GM12875 (cell line): Measurements from ENCODE around the gene DCBLD2.
"Not testable (repeated sequence)": the region's sequence is repeated elsewhere in the genome, so short reads cannot be mapped to it uniquely, and the experiment has no call there.

ENCODE experiments used
- H3K4me3 ChIP-seq: one replicate; pipeline ENCODE4 v1.5.1; 2011; ENCODE audit warnings: low read depth, low read length, control low read depth
- TF ChIP-seq, protein P1 (sequence below): IDR thresholded peaks from 2 replicates; pipeline ENCODE4 v1.5.1; 2011; ENCODE audit warnings: low read depth, mild to moderate bottlenecking, control low read depth, inconsistent platforms, low read length, moderate library complexity, borderline replicate concordance; ENCODE audit not compliant: insufficient read depth

DCBLD2 gene

DNA sequence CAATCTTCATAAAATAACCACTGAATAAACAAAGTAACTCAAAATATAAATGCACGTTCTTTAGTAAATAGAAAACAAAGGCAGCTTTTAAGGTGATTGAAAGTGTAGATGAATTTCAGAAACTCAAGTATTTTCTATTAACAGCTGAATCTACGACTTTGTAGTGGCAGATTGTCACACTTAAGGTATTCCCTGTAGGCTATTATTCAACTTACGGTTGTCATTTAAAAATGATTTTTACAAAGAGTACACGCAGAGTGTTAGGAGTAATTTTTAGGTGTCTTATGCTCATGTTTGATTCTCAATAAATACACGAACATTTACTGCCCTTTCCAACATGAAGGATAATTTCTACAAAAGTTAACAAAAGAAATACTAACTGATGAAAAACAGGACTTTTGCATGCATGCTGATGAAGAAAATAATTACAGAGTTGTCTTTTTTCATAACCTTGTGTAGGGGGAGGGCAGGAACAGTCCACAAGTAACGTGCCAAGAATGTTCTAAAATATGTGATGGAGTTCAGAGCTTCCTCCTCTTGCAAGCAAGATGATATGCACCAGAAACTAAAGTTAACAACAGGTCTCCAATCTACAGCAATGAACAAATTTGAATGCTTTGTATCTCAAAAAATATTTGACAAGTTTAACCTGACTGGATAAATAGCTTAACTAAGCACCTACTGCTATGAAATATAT is 16.7 kb downstream of the DCBLD2 start:
- H3K4me3 ChIP-seq = no peak overlapping the region
- TF ChIP-seq, protein P1, sequence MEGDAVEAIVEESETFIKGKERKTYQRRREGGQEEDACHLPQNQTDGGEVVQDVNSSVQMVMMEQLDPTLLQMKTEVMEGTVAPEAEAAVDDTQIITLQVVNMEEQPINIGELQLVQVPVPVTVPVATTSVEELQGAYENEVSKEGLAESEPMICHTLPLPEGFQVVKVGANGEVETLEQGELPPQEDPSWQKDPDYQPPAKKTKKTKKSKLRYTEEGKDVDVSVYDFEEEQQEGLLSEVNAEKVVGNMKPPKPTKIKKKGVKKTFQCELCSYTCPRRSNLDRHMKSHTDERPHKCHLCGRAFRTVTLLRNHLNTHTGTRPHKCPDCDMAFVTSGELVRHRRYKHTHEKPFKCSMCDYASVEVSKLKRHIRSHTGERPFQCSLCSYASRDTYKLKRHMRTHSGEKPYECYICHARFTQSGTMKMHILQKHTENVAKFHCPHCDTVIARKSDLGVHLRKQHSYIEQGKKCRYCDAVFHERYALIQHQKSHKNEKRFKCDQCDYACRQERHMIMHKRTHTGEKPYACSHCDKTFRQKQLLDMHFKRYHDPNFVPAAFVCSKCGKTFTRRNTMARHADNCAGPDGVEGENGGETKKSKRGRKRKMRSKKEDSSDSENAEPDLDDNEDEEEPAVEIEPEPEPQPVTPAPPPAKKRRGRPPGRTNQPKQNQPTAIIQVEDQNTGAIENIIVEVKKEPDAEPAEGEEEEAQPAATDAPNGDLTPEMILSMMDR = no peak

- not testable (repeated sequence) for H3K4me3 ChIP-seq
Observed at GRCh38 chr3:98882614-98883333, 18.7 kb downstream of the DCBLD2 start.

DNA sequence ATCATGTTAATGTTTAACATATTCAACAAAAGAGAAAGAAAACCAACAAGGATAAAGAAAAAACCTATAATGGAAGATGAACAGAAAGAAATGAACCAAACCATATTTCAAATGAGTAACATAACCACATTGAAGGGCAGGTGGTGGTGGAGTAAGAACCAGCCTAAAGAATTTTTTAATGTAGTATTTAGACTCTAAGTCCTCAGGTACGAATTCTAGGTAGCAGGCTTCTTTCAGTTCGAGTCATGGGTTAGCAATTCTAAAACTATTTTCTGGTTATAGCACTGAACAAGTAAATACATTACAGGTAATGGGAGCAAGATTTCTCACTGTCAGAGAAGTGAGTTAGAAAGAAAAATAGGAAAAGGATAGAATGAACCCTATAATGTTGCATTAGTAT is 24.4 kb downstream of the DCBLD2 start:
- TF ChIP-seq, protein P1 = no peak
- no peak overlapping the region for H3K4me3 ChIP-seq

GRCh38 chr3:98875535-98875934 is 26.0 kb downstream of the DCBLD2 start:
- TF ChIP-seq, protein P1 = no peak
- H3K4me3 ChIP-seq = no peak overlapping the region

GRCh38 chr3:98874602-98875249 is 26.8 kb downstream of the DCBLD2 start:
- no peak overlapping the region for H3K4me3 ChIP-seq
- TF ChIP-seq, protein P1 = no peak

DNA sequence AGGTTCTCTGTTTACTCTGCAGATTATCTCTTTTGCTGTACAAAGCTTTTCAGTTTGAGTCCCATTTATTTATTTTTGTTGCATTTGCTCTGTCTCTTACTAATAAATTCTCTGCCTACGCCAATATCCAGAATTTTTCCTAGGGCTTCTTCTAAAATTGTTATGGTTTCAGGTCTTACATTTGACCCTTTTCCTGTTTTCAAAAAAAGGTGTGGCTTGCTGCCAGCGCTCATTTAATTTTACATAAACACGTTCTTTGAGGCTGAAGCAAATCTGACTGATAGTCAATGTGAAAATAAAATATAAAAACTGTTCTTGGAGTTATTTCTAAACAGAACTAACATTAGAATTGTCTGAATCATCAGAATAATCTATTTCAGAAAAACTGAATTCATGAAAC is 32.1 kb downstream of the DCBLD2 start:
- TF ChIP-seq, protein P1 = no peak
- no peak overlapping the region for H3K4me3 ChIP-seq

DNA sequence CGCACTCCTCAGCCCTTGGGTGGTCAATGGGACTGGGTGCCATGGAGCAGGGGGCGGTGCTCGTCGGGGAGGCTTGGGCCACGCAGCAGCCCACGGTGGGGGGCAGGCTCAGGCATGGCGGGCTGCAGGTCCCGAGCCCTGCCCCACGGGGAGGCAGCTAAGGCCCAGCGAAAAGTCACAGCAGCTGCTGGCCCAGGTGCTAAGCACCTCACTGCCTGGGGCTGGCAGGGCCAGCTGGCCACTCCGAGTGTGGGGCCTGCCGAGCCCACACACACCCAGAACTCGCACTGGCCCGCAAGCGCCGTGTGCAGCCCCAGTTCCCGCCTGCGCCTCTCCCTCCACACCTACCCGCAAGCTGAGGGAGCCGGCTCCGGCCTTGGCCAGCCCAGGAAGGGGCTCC is 43.5 kb downstream of the DCBLD2 start:
- H3K4me3 ChIP-seq = not testable (repeated sequence)

GRCh38 chr3:98857258-98857657 is 44.2 kb downstream of the DCBLD2 start:
- not testable (repeated sequence) for H3K4me3 ChIP-seq
